Measurements from ENCODE around the gene TRIOBP. TPM values are rescaled to one million over a fixed set of nuclear protein-coding genes. Genes with fewer than 3 reads are reported as not detected.

The TRIOBP gene
- total RNA-seq, 1 donor from 2014 or later: 85.0 TPM

GRCh38 chr22:37734402-37734700, 37.5 kb downstream of the TRIOBP start:
- DNase-seq (no peak), ATAC-seq (no peak)
- peak overlapping the region; percentile 24 for H3K27ac ChIP-seq

GRCh38 chr22:37734964-37735451, 38.2 kb downstream of the TRIOBP start:
- H3K4me3 ChIP-seq: no peak overlapping the region
- H3K4me1 ChIP-seq: peaks cover 27% of the 10 kb centered on the region
- intact Hi-C loops (cut with DNase I): no loop called here
- ATAC-seq (peak; percentile 64), DNase-seq (peak; percentile 80)
- no peaks in the 10 kb centered on the region for H3K36me3 ChIP-seq
- H3K27me3 ChIP-seq: no peaks in the 10 kb centered on the region
- peak; percentile 44 for TF ChIP-seq CTCF (IDR thresholded peaks at IDR 0.05)
- H3K9me3 ChIP-seq: no peaks in the 10 kb centered on the region
- no peak overlapping the region for H3K27ac ChIP-seq

More at GRCh38 chr22:37734402-37734700, 37.5 kb downstream of the TRIOBP start:
- no peak for TF ChIP-seq CTCF (IDR thresholded peaks at IDR 0.05)
- H3K36me3 ChIP-seq: no peaks in the 10 kb centered on the region
- no peaks in the 10 kb centered on the region for H3K9me3 ChIP-seq
- no peak overlapping the region for H3K4me3 ChIP-seq
- intact Hi-C loops (cut with DNase I): no loop called here
- peaks cover 21% of the 10 kb centered on the region for H3K4me1 ChIP-seq
- H3K27me3 ChIP-seq: no peaks in the 10 kb centered on the region

GRCh38 chr22:37739035-37739434, 42.2 kb downstream of the TRIOBP start:
- no peaks in the 10 kb centered on the region for H3K9me3 ChIP-seq
- ATAC-seq (peak; percentile 34), DNase-seq (peak; percentile 74)
- H3K4me1 ChIP-seq: peaks cover 37% of the 10 kb centered on the region
- intact Hi-C loops (cut with DNase I): no loop called here
- no peak overlapping the region for H3K4me3 ChIP-seq
- no peaks in the 10 kb centered on the region for H3K27me3 ChIP-seq
- no peaks in the 10 kb centered on the region for H3K36me3 ChIP-seq
- peak overlapping the region; percentile 55 for H3K27ac ChIP-seq
- no peak for TF ChIP-seq CTCF (IDR thresholded peaks at IDR 0.05)

- DNase-seq (peak; percentile 74), ATAC-seq (peak; percentile 72)
- Histone ChIP-seq H3K27me3 (no peaks in the 10 kb centered on the region), H3K4me1 (peaks cover 37% of the 10 kb centered on the region), H3K4me3 (no peak overlapping the region), H3K9me3 (no peaks in the 10 kb centered on the region), H3K36me3 (no peaks in the 10 kb centered on the region), H3K27ac (peak overlapping the region; percentile 55)
- intact Hi-C loops (cut with DNase I): no loop called here
- no peak for TF ChIP-seq CTCF (IDR thresholded peaks at IDR 0.05)
These were observed 42.8 kb downstream of the TRIOBP start for GRCh38 chr22:37739611-37740049.

GRCh38 chr22:37740455-37741311, 43.8 kb downstream of the TRIOBP start:
- no peaks in the 10 kb centered on the region for H3K27me3 ChIP-seq
- DNase-seq (no peak), ATAC-seq (no peak)
- H3K4me1 ChIP-seq: peaks cover 43% of the 10 kb centered on the region
- intact Hi-C loops (cut with DNase I): no loop called here
- H3K27ac ChIP-seq: peak overlapping the region; percentile 33
- H3K9me3 ChIP-seq: no peaks in the 10 kb centered on the region
- TF ChIP-seq CTCF (IDR thresholded peaks at IDR 0.05): no peak
- no peaks in the 10 kb centered on the region for H3K36me3 ChIP-seq
- H3K4me3 ChIP-seq: no peak overlapping the region
